A673 (cell line): ENCODE measurements around the gene GCG. TPM values are rescaled to one million over a fixed set of nuclear protein-coding genes. Genes with fewer than 3 reads are reported as not detected.

Source experiments
- BruUV-seq: library from RNA; stranded (reverse); fragments of 400-500 nt; replicated peaks from 2 replicates; lab custom pipeline; 2021; lab: Mats Ljungman, UMichigan
- CTCF ChIA-PET: fragments of 300-600 bp; sonication (Branson Sonifier 250); formaldehyde crosslinking; loops from one replicate; lab custom pipeline; 2022; ENCODE audit warnings: antibody characterized with exemption; lab: Charles Lee
- POLR2A ChIA-PET: fragments of 300-600 bp; sonication (Branson Sonifier 250); formaldehyde crosslinking; loops from one replicate; lab custom pipeline; 2022; ENCODE audit warnings: antibody characterized with exemption; ENCODE audit not compliant: low non-redundant PET; lab: Charles Lee
- DNase-seq: peaks from one replicate; pipeline ENCODE4 v3.0.0-alpha.2; 2015; ENCODE audit warnings: low spot score
- H3K27ac ChIP-seq: fragments of 200-600 bp; sonication (generic); 2 replicates; pipeline ENCODE4 v1.5.1; 2016; ENCODE audit warnings: mixed run types, low read depth, mild to moderate bottlenecking, mixed read lengths, antibody characterized with exemption, low read length; ENCODE audit not compliant: poor library complexity, severe bottlenecking
- H3K27me3 ChIP-seq: fragments of 200-600 bp; sonication (generic); replicated peaks from 2 replicates; pipeline ENCODE4 v1.6.1; 2017; ENCODE audit warnings: mixed run types, low read depth, mild to moderate bottlenecking, mixed read lengths, antibody characterized with exemption, low read length; ENCODE audit not compliant: insufficient read depth, poor library complexity
- H3K36me3 ChIP-seq: fragments of 200-600 bp; sonication (generic); 2 replicates; pipeline ENCODE4 v1.6.1; 2016; ENCODE audit warnings: mixed run types, mild to moderate bottlenecking, mixed read lengths, antibody characterized with exemption, low read length; ENCODE audit not compliant: insufficient read depth, poor library complexity, severe bottlenecking
- H3K4me1 ChIP-seq: fragments of 200-600 bp; sonication (generic); 2 replicates; pipeline ENCODE4 v1.6.1; 2017; ENCODE audit warnings: mixed run types, mild to moderate bottlenecking, mixed read lengths, antibody characterized with exemption, low read length; ENCODE audit not compliant: insufficient read depth, poor library complexity, severe bottlenecking
- H3K4me3 ChIP-seq: fragments of 200-600 bp; sonication (generic); 2 replicates; pipeline ENCODE4 v1.5.1; 2016; ENCODE audit warnings: low read depth, mixed run types, mild to moderate bottlenecking, mixed read lengths, low read length; ENCODE audit not compliant: poor library complexity, severe bottlenecking
- H3K9me3 ChIP-seq: fragments of 200-600 bp; sonication (generic); 2 replicates; pipeline ENCODE4 v1.6.1; 2016; ENCODE audit warnings: mixed run types, low read depth, mild to moderate bottlenecking, mixed read lengths, antibody characterized with exemption, low read length; ENCODE audit not compliant: poor library complexity, severe bottlenecking
- EZH2 ChIP-seq: fragments of 200-600 bp; sonication (generic); IDR thresholded peaks from 2 replicates; pipeline ENCODE4 v1.6.1; 2017; ENCODE audit warnings: borderline replicate concordance, low read depth, mild to moderate bottlenecking, mixed read lengths, antibody characterized with exemption, low read length; ENCODE audit not compliant: poor library complexity, severe bottlenecking
- intact Hi-C: fragments of 100-400 bp; cut with micrococcal nuclease; formaldehyde crosslinking; loops from one replicate; pipeline ENCODE4 v1.10.0; 2022; ENCODE audit not compliant: unreplicated experiment
- total RNA-seq: library from RNA; stranded (reverse); gene quantifications from 2 replicates; pipeline ENCODE4 v1.2.3, GENCODE V29; 2021
- TF ChIP-seq, protein P1 (sequence below): fragments of 300-800, 200-600 bp; sonication (generic); conservative IDR thresholded peaks from 2 replicates; pipeline ENCODE4 v1.5.1; 2017; ENCODE audit warnings: low read depth, mild to moderate bottlenecking, antibody characterized with exemption, low read length, moderate library complexity, mixed read lengths

Gene GCG
- total RNA-seq, 1 experiment from 2014 or later = not detected

- DNase-seq = peak; percentile 29
- Histone ChIP-seq H3K36me3 (no peaks in the 10 kb centered on the region), H3K4me3 (no peak overlapping the region), H3K27me3 (no peaks in the 10 kb centered on the region), H3K9me3 (no peaks in the 10 kb centered on the region), H3K4me1 (peaks cover 15% of the 10 kb centered on the region), H3K27ac (no peak overlapping the region)
- intact Hi-C loops = no loop called here
- CTCF ChIA-PET = no interaction called here
- no TSS peak for BruUV-seq
- POLR2A ChIA-PET = no interaction called here
- TF ChIP-seq, protein P1, sequence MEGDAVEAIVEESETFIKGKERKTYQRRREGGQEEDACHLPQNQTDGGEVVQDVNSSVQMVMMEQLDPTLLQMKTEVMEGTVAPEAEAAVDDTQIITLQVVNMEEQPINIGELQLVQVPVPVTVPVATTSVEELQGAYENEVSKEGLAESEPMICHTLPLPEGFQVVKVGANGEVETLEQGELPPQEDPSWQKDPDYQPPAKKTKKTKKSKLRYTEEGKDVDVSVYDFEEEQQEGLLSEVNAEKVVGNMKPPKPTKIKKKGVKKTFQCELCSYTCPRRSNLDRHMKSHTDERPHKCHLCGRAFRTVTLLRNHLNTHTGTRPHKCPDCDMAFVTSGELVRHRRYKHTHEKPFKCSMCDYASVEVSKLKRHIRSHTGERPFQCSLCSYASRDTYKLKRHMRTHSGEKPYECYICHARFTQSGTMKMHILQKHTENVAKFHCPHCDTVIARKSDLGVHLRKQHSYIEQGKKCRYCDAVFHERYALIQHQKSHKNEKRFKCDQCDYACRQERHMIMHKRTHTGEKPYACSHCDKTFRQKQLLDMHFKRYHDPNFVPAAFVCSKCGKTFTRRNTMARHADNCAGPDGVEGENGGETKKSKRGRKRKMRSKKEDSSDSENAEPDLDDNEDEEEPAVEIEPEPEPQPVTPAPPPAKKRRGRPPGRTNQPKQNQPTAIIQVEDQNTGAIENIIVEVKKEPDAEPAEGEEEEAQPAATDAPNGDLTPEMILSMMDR = no peak
- no peak for TF ChIP-seq EZH2
Measured at GRCh38 chr2:162184359-162184758, 32.3 kb upstream of the GCG start.

DNA sequence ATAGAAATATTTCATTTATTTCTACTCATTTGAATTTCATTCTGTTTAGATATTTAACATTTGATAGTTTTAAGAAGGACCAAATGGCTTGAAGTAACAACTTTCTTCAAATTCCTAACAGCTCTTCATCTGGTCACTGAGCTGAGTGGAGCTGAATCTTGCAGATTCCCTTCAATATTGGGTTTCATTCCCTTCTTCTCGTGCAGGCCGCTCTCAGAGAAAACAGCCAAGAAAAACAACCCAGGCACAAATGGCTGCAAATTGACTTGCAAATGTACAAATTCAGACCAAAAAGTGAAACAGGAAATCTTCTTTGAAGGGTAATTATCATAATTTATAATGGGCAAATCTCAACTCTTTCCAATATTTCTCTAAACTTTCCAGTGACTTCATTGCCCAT is 30.3 kb upstream of the GCG start:
- no peaks in the 10 kb centered on the region for H3K36me3 ChIP-seq

GRCh38 chr2:162177301-162177700 is 25.3 kb upstream of the GCG start:
- no peak overlapping the region for H3K27ac ChIP-seq
- DNase-seq = no peak
- H3K4me3 ChIP-seq = no peak overlapping the region
- ChIA-PET POLR2A (no interaction called here), CTCF (no interaction called here)
- H3K9me3 ChIP-seq = no peaks in the 10 kb centered on the region
- no peak for TF ChIP-seq EZH2
- TF ChIP-seq, protein P1 = no peak
- intact Hi-C loops = no loop called here
- no TSS peak for BruUV-seq
- H3K4me1 ChIP-seq = peaks cover 3% of the 10 kb centered on the region
- H3K27me3 ChIP-seq = no peaks in the 10 kb centered on the region
- H3K36me3 ChIP-seq = no peaks in the 10 kb centered on the region

More for the DNA sequence above, 30.3 kb upstream of the GCG start:
- intact Hi-C loops = no loop called here
- DNase-seq = peak; percentile 10
- H3K27me3 ChIP-seq = no peaks in the 10 kb centered on the region
- TF ChIP-seq EZH2 = no peak
- TF ChIP-seq, protein P1 = no peak
- POLR2A ChIA-PET = no interaction called here
- H3K9me3 ChIP-seq = no peaks in the 10 kb centered on the region
- H3K4me3 ChIP-seq = no peak overlapping the region
- H3K27ac ChIP-seq = no peak overlapping the region
- H3K4me1 ChIP-seq = peaks cover 15% of the 10 kb centered on the region
- BruUV-seq = no TSS peak
- CTCF ChIA-PET = no interaction called here
